ENCODE data around the gene CAMKK1. TPM values are rescaled to one million over a fixed set of nuclear protein-coding genes. Genes with fewer than 3 reads are reported as not detected.
A peak's percentile ranks its signal among the peaks of the same experiment; 100 is the strongest.

CAMKK1 gene
- total and polyA plus RNA-seq, 2 of the 4 experiments (the other 2 are of a cell fraction): 4.1 to 8.2 TPM

GRCh38 chr17:3890082-3890877 is 2.6 kb downstream of the CAMKK1 start:
- H2BK20ac ChIP-seq (ENCODE audit: low read depth, low read length): peak overlapping the region; percentile 8
- peak overlapping the region; percentile 65 for H4K5ac ChIP-seq (ENCODE audit: low read depth, low read length)
- peak; percentile 7 for ATAC-seq (ENCODE audit: low read depth)
- peaks cover 50% of the 10 kb centered on the region for H3K4me1 ChIP-seq (ENCODE audit: control insufficient read depth, insufficient read depth, low read length)
- peak overlapping the region; percentile 59 for H3K18ac ChIP-seq (ENCODE audit: low read depth, low read length)
- in situ Hi-C loops (cut with MboI; ENCODE audit: low sequenced_read_pairs): no loop called here
- no TSS peak for BruUV-seq (replicated peaks)
- peaks cover 6% of the 10 kb centered on the region; the same call in 1 of the 2 replicates for H4K20me1 ChIP-seq (ENCODE audit: insufficient read depth, low read length)
- dilution Hi-C loops (cut with HindIII; ENCODE audit: low sequenced_read_pairs, unreplicated experiment): no loop called here
- peak overlapping the region; percentile 36 for H3K4me2 ChIP-seq (ENCODE audit: low read depth, low read length)
- peak overlapping the region; percentile 7; the same call in 1 of the 2 replicates for H3K9ac ChIP-seq (ENCODE audit: low read depth, low read length)
- peak overlapping the region; percentile 73 to 100 for H4K8ac ChIP-seq (ENCODE audit: low read depth in 2 of 2, low read length in 2 of 2)
- intact Hi-C loops (cut with micrococcal nuclease): no loop called here
- peaks cover 28% of the 10 kb centered on the region for H3K9me1 ChIP-seq (ENCODE audit: insufficient read depth, low read length)
- 51% methylated on average over 12 of the region's 22 CpGs; no CpG with 5 or more reads in 1 of the 2 experiments for WGBS, 2 experiments (ENCODE audit: extremely low coverage in 2 of 2, insufficient read length in 1 of 2)
- H2BK15ac ChIP-seq (ENCODE audit: low read depth, low read length): peak overlapping the region; percentile 100; the same call in 2 of the 3 replicates
- peak overlapping the region; percentile 99 for H2AK9ac ChIP-seq (replicated peaks; ENCODE audit: low read depth, low read length, poor library complexity)
- H3K9me3 ChIP-seq (ENCODE audit: control insufficient read depth, insufficient read depth, low read length): no peaks in the 10 kb centered on the region
- peak overlapping the region; percentile 39; the same call in 1 of the 2 replicates for H3K23ac ChIP-seq (ENCODE audit: low read depth, low read length)
- H3K4ac ChIP-seq (ENCODE audit: low read depth, low read length): peak overlapping the region; percentile 87
- H3K27me3 ChIP-seq (ENCODE audit: control insufficient read depth, insufficient read depth, low read length): no peaks in the 10 kb centered on the region
- no peak overlapping the region for H3K4me3 ChIP-seq (ENCODE audit: insufficient read depth, low read depth, low read length)
- peak overlapping the region; percentile 85 for H2BK120ac ChIP-seq (ENCODE audit: low read depth, low read length)
- CTCF ChIA-PET: interaction anchor here (0.6 to 1.7 kb wide), 3 partner anchors 17 to 153 kb away, joined by 5 to 7 read pairs (median 5); partner anchors contain the start of gene NCBP3
- peak overlapping the region; percentile 100 for H2AK5ac ChIP-seq (ENCODE audit: low read depth, low read length)
- no peak overlapping the region for H3K56ac ChIP-seq (ENCODE audit: extremely low read depth, insufficient read depth, low read length)
- H4K91ac ChIP-seq (ENCODE audit: insufficient read depth, low read depth, low read length): peak overlapping the region; percentile 91
- peak overlapping the region; percentile 97 for H2BK5ac ChIP-seq (ENCODE audit: low read depth, low read length, poor library complexity, severe bottlenecking)
- H3K14ac ChIP-seq (replicated peaks; ENCODE audit: low read depth, low read length): peak overlapping the region; percentile 59; the same call in 1 of the 2 replicates
- H3K79me1 ChIP-seq (ENCODE audit: low read depth in 1 of 2, low read length in 2 of 2): peaks cover 14 to 56% of the 10 kb centered on the region in 2 experiments; a peak in 3 of 4 replicates
- peak; percentile 91 for DNase-seq
- POLR2A ChIA-PET (ENCODE audit: unreplicated experiment): no interaction called here
- peak overlapping the region; percentile 87 for H2AFZ ChIP-seq (replicated peaks; ENCODE audit: low read length, poor library complexity)
- H3K27ac ChIP-seq (ENCODE audit: insufficient read depth, low read length): peak overlapping the region; percentile 40
- no peaks in the 10 kb centered on the region for H3K36me3 ChIP-seq (ENCODE audit: control insufficient read depth, insufficient read depth, low read length)
- TF ChIP-seq, protein P1, sequence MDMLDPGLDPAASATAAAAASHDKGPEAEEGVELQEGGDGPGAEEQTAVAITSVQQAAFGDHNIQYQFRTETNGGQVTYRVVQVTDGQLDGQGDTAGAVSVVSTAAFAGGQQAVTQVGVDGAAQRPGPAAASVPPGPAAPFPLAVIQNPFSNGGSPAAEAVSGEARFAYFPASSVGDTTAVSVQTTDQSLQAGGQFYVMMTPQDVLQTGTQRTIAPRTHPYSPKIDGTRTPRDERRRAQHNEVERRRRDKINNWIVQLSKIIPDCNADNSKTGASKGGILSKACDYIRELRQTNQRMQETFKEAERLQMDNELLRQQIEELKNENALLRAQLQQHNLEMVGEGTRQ (IDR thresholded peaks at IDR 0.05; ENCODE audit: low read depth, low read length): no peak
- TF ChIP-seq, protein P2, sequence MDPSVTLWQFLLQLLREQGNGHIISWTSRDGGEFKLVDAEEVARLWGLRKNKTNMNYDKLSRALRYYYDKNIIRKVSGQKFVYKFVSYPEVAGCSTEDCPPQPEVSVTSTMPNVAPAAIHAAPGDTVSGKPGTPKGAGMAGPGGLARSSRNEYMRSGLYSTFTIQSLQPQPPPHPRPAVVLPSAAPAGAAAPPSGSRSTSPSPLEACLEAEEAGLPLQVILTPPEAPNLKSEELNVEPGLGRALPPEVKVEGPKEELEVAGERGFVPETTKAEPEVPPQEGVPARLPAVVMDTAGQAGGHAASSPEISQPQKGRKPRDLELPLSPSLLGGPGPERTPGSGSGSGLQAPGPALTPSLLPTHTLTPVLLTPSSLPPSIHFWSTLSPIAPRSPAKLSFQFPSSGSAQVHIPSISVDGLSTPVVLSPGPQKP (IDR thresholded peaks at IDR 0.05; ENCODE audit: borderline replicate concordance, low read depth, low read length): no peak
- peak; percentile 78 for TF ChIP-seq BHLHE40 (IDR thresholded peaks at IDR 0.05; ENCODE audit: low read depth, low read length)
- peak; percentile 64 for TF ChIP-seq POLR2A (IDR thresholded peaks at IDR 0.05; ENCODE audit: low read depth, low read length)
- TF ChIP-seq MAZ (IDR thresholded peaks at IDR 0.05; ENCODE audit: borderline replicate concordance, low read depth, low read length): peak; percentile 98
- no peak for TF ChIP-seq RAD21 (IDR thresholded peaks at IDR 0.05; ENCODE audit: low read length)
- peak; percentile 95 for TF ChIP-seq FOS (IDR thresholded peaks at IDR 0.05; ENCODE audit: low read depth, low read length)
- peak; percentile 87 for TF ChIP-seq MAFK (IDR thresholded peaks at IDR 0.05; ENCODE audit: low read depth, low read length)
- no peak for TF ChIP-seq CHD1 (IDR thresholded peaks at IDR 0.05; ENCODE audit: low read depth, low read length)
- TF ChIP-seq SMC3 (IDR thresholded peaks at IDR 0.05; ENCODE audit: low read depth, low read length): no peak
- no peak for TF ChIP-seq CTCF (conservative IDR thresholded peaks at IDR 0.05; ENCODE audit: low read depth, low read length)
- TF ChIP-seq NFE2L2 (IDR thresholded peaks at IDR 0.05; ENCODE audit: low read depth, low read length): peak; percentile 95
- TF ChIP-seq MXI1 (IDR thresholded peaks at IDR 0.05; ENCODE audit: borderline replicate concordance, low read depth, low read length): peak; percentile 33; the same call in 1 of the 2 replicates
- TF ChIP-seq RFX5 (IDR thresholded peaks at IDR 0.05; ENCODE audit: low read depth, low read length): no peak
